IPS-18a (cell line): Measurements from ENCODE around the gene DUOX2.

Source experiments
- H3K27ac ChIP-seq: one replicate; pipeline ENCODE4 v1.5.1; 2013; ENCODE audit warnings: low read length
- H3K27me3 ChIP-seq: one replicate; pipeline ENCODE4 v1.6.1; 2013; ENCODE audit warnings: mild to moderate bottlenecking, low read length; ENCODE audit not compliant: control insufficient read depth, insufficient read depth
- H3K36me3 ChIP-seq: one replicate; pipeline ENCODE4 v1.6.1; 2013; ENCODE audit warnings: low read depth, low read length; ENCODE audit not compliant: control insufficient read depth
- H3K4me1 ChIP-seq: one replicate; pipeline ENCODE4 v1.6.1; 2013; ENCODE audit warnings: low read depth, low read length; ENCODE audit not compliant: control insufficient read depth
- H3K4me3 ChIP-seq: one replicate; pipeline ENCODE4 v1.5.1; 2013; ENCODE audit warnings: low read length
- H3K9ac ChIP-seq: one replicate; pipeline ENCODE4 v1.6.1; 2013; ENCODE audit warnings: mild to moderate bottlenecking, low read length, moderate library complexity
- H3K9me3 ChIP-seq: one replicate; pipeline ENCODE4 v1.6.1; 2013; ENCODE audit warnings: low read depth, low read length; ENCODE audit not compliant: control insufficient read depth

DUOX2 gene

GRCh38 chr15:45126535-45127158, 12.7 kb upstream of the DUOX2 start:
- H3K27me3 ChIP-seq = peaks cover 91% of the 10 kb centered on the region
- no peak overlapping the region for H3K9ac ChIP-seq
- H3K36me3 ChIP-seq = no peaks in the 10 kb centered on the region

GRCh38 chr15:45123397-45123796, 9.4 kb upstream of the DUOX2 start:
- Histone ChIP-seq H3K27ac (no peak overlapping the region), H3K36me3 (no peaks in the 10 kb centered on the region), H3K4me1 (no peaks in the 10 kb centered on the region), H3K9ac (no peak overlapping the region), H3K9me3 (no peaks in the 10 kb centered on the region), H3K4me3 (no peak overlapping the region), H3K27me3 (peaks cover 82% of the 10 kb centered on the region)

More at GRCh38 chr15:45126535-45127158, 12.7 kb upstream of the DUOX2 start:
- Histone ChIP-seq H3K27ac (no peak overlapping the region), H3K9me3 (no peaks in the 10 kb centered on the region), H3K4me1 (no peaks in the 10 kb centered on the region), H3K4me3 (no peak overlapping the region)

- Histone ChIP-seq H3K4me1 (no peaks in the 10 kb centered on the region), H3K27me3 (peaks cover 82% of the 10 kb centered on the region), H3K9ac (no peak overlapping the region), H3K27ac (no peak overlapping the region), H3K4me3 (no peak overlapping the region), H3K9me3 (no peaks in the 10 kb centered on the region), H3K36me3 (no peaks in the 10 kb centered on the region)
Observed at GRCh38 chr15:45122719-45123118, 8.7 kb upstream of the DUOX2 start.

- peaks cover 82% of the 10 kb centered on the region for H3K27me3 ChIP-seq
- H3K27ac ChIP-seq = no peak overlapping the region
- no peaks in the 10 kb centered on the region for H3K36me3 ChIP-seq
- H3K4me3 ChIP-seq = no peak overlapping the region
- H3K9ac ChIP-seq = no peak overlapping the region
- no peaks in the 10 kb centered on the region for H3K9me3 ChIP-seq
- no peaks in the 10 kb centered on the region for H3K4me1 ChIP-seq
Observed at GRCh38 chr15:45121706-45122417, 7.9 kb upstream of the DUOX2 start.

GRCh38 chr15:45121020-45121419, 7.0 kb upstream of the DUOX2 start:
- H3K9me3 ChIP-seq = no peaks in the 10 kb centered on the region
- no peak overlapping the region for H3K27ac ChIP-seq
- peaks cover 4% of the 10 kb centered on the region for H3K4me1 ChIP-seq

GRCh38 chr15:45120081-45120972, 6.4 kb upstream of the DUOX2 start:
- no peak overlapping the region for H3K27ac ChIP-seq
- H3K9ac ChIP-seq = no peak overlapping the region
- H3K4me3 ChIP-seq = no peak overlapping the region
- H3K4me1 ChIP-seq = peaks cover 4% of the 10 kb centered on the region
- H3K9me3 ChIP-seq = no peaks in the 10 kb centered on the region
- peaks cover 82% of the 10 kb centered on the region for H3K27me3 ChIP-seq
- no peaks in the 10 kb centered on the region for H3K36me3 ChIP-seq

More at GRCh38 chr15:45121020-45121419, 7.0 kb upstream of the DUOX2 start:
- Histone ChIP-seq H3K9ac (no peak overlapping the region), H3K27me3 (peaks cover 82% of the 10 kb centered on the region), H3K4me3 (no peak overlapping the region), H3K36me3 (no peaks in the 10 kb centered on the region)

GRCh38 chr15:45118996-45119395, 5.0 kb upstream of the DUOX2 start:
- Histone ChIP-seq H3K36me3 (no peaks in the 10 kb centered on the region), H3K9me3 (no peaks in the 10 kb centered on the region), H3K27ac (no peak overlapping the region), H3K9ac (no peak overlapping the region), H3K4me1 (peaks cover 4% of the 10 kb centered on the region), H3K4me3 (no peak overlapping the region), H3K27me3 (peaks cover 82% of the 10 kb centered on the region)

- no peaks in the 10 kb centered on the region for H3K36me3 ChIP-seq
- peaks cover 82% of the 10 kb centered on the region for H3K27me3 ChIP-seq
- H3K9me3 ChIP-seq = no peaks in the 10 kb centered on the region
- peaks cover 11% of the 10 kb centered on the region for H3K4me1 ChIP-seq
- H3K27ac ChIP-seq = no peak overlapping the region
- H3K9ac ChIP-seq = no peak overlapping the region
- H3K4me3 ChIP-seq = peak overlapping the region; percentile 31
Observed at GRCh38 chr15:45118131-45118588, 4.2 kb upstream of the DUOX2 start.

GRCh38 chr15:45117308-45118130, 3.5 kb upstream of the DUOX2 start:
- Histone ChIP-seq H3K27ac (no peak overlapping the region), H3K4me3 (peak overlapping the region; percentile 31), H3K9me3 (no peaks in the 10 kb centered on the region), H3K36me3 (no peaks in the 10 kb centered on the region), H3K4me1 (peaks cover 11% of the 10 kb centered on the region), H3K9ac (no peak overlapping the region), H3K27me3 (peaks cover 82% of the 10 kb centered on the region)

GRCh38 chr15:45116482-45117307, 2.7 kb upstream of the DUOX2 start:
- no peak overlapping the region for H3K27ac ChIP-seq
- no peaks in the 10 kb centered on the region for H3K9me3 ChIP-seq
- peaks cover 11% of the 10 kb centered on the region for H3K4me1 ChIP-seq
- peaks cover 90% of the 10 kb centered on the region for H3K27me3 ChIP-seq
- no peak overlapping the region for H3K9ac ChIP-seq
- H3K4me3 ChIP-seq = no peak overlapping the region
- no peaks in the 10 kb centered on the region for H3K36me3 ChIP-seq
